GM18498 (cell line): ENCODE measurements around the gene HEPN1.

Experiments used
- ATAC-seq: cut with Tn5 transposase; IDR thresholded peaks from one replicate; pipeline ENCODE4 v1.9.1; 2021; ENCODE audit warnings: mild to moderate bottlenecking, moderate library complexity; ENCODE audit not compliant: unreplicated experiment

HEPN1 gene

GRCh38 chr11:124898711-124899110, 20.3 kb upstream of the HEPN1 start:
- no peak for ATAC-seq

GRCh38 chr11:124899383-124900145, 19.5 kb upstream of the HEPN1 start:
- ATAC-seq, result no peak

DNA sequence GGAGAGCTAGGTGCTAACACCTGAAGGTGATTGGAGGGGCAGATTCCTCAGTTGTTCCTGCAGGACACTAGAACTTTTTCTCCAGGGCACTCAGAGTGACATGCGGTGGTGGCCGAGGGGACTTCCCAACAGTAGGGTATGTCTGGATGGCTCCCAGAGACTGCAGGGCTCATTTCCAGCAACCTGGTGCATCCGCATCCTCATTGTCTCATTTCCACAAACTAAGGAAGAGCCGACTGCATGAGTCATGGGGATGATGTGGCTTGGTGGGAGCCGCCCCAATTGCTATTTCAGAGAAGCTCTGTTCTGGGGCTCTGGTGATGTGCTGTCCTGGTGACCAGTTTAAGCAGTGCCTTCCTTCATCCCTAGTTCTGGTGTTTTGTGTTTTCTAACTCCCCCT, 18.6 kb upstream of the HEPN1 start:
- no peak for ATAC-seq

- ATAC-seq, result no peak
Measured at GRCh38 chr11:124902616-124903015, 16.4 kb upstream of the HEPN1 start.

DNA sequence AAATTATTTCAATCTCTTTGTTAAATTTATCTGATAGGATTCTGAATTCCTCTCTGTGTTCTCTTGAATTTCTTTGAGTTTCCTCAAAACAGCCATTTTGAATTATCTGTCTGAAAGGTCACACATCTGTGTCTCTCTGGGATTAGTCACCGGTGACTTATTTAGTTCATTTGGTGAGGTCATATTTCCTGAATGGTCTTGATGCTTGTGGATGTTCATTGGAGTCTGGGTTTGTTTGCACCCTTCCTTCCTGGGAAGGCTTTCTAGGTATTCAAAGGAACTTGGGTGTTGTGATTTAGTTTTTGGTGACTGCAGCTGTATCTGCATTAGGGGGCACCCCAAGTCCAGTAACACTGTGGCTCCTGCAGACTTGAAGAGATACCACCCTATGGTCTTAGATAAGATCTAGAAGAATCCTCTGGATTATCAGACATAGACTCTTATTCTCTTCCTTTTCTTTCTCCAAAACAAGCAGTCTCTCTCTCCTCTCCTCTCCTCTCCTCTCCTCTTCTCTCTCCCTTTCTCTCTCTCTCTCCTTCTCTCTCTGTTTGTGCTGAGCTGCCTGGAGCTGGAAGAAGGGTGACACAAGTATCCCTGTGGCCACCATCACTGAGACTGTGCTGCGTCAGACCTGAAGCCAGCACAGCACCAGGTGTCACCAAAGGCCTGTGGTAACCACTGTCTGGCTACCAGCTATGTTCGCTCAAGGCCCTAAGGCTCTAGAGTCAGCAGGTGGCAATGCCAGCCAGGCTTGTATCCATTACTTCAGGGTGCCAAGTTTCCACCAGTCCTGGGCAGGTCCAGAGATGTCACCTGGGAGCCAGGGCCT, 3.3 kb upstream of the HEPN1 start:
- no peak for ATAC-seq

GRCh38 chr11:124916370-124916710, 2.7 kb upstream of the HEPN1 start:
- no peak for ATAC-seq

DNA sequence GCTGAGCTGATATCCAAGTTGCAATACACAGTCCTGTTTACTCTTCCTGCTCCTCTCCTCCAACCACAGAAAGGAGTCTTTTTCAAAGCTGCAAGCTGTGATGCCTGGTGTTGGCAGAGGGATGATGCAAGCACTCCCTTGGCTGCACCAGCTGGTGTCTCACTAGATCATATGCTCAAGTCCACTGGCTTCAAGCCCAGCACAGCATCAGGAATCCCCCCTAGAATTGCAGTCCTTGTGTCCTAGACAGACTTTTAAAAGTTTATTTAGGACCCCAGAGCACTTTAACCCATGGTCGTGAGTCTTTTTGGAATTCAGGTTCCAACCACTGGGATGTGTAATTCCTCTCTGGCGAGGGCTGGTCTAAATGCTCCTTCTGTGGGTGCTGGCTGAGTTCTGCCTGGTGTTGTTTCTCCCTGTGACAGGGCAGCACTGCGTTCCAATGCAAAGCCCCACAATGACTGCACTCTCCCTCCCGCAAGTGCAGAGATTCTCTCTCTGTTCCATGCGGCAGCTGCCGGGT, 1.9 kb upstream of the HEPN1 start:
- ATAC-seq, result no peak

DNA sequence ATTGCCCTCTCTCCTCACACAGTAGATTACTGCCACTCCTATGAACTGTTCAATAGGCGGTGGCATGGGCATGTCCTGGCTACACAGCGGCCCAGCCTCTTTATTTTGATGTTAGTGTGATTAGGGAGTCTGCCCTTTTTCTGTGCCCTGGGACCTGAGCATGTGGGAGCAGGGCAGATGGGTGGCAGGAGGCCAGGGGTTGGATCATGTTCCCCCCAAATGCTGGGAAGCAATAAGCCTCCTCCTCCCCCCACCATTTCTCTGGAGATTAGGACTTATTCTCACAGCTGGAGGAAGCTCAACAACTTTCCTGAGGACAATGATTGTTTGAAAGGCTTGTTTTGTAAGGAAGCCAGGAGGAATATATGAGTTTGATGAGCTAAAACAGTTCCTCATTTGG, 848 bp downstream of the HEPN1 start:
- ATAC-seq, result no peak

- ATAC-seq, result no peak
Measured at GRCh38 chr11:124920356-124920755, 1.3 kb downstream of the HEPN1 start.

GRCh38 chr11:124920870-124921609, 2.0 kb downstream of the HEPN1 start:
- peak; percentile 68 for ATAC-seq

GRCh38 chr11:124922831-124923230, 3.8 kb downstream of the HEPN1 start:
- ATAC-seq, result no peak

DNA sequence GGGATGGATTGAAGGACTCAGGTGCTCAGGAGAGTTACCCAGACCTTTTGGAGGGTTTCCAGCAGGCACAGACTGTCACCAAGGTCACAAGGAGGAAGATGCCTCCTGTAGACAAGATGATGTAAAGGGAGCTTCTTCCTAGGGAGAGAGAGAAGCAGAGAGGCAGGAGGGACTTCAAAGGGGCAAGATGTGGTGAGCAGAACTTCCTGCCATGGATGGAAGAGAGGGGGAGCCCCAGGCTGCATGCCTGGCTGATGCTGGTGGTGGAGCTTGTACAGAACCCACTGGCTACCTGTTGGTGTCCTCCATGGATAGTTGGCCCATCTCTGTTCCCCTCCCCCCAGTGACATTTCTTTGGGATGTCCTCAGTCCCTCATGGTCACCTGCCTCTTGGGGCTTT, 4.2 kb downstream of the HEPN1 start:
- ATAC-seq, result no peak

DNA sequence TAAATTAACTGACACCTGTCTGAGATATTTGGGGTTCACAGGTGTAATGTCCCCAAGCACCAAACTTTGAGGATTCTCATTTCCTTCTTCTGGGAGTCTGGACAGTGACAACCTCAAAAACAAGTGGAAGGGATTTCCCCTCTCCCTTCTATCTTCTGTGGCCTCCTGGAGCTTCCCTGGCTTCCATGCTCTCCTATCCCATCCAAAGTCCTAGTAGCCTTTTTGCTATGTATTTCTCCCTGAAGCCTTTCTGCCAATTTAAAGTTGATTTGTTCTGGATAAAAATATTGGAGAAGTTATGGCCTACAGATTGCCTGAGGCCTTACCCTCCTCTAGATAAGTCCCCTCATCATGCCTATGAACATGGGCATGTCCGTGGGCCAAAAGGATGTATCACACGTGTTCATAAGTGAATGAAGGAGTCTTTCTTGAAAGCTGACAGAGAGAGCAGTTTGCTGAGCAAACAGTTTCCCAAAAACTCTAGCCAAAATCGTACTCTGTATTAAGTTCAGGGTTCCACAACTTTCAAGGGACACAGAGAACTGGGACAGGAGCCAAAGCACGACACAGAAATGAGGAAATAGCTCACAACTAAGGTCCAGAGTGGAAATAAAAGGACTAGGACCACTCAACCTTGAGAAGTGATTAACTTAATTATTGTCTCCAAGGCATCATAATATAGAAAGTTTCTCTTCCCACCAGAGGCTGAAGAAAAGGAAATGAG, 10.1 kb downstream of the HEPN1 start:
- no peak for ATAC-seq

GRCh38 chr11:124930799-124931198, 11.7 kb downstream of the HEPN1 start:
- peak; percentile 88 for ATAC-seq

- ATAC-seq, result no peak
Measured at GRCh38 chr11:124934862-124935547, 16.0 kb downstream of the HEPN1 start.

- ATAC-seq, result no peak
Measured at GRCh38 chr11:124935548-124936514, 16.8 kb downstream of the HEPN1 start, which contains the start of gene HEPACAM. Gene HEPACAM, minus strand, starts transcription at chr11:124936047. Its CDS starts 41 bp downstream, at chr11:124936006.

GRCh38 chr11:124937336-124937935, 18.4 kb downstream of the HEPN1 start:
- ATAC-seq, result no peak

GRCh38 chr11:124938206-124938765, 19.2 kb downstream of the HEPN1 start:
- no peak for ATAC-seq
